Mucosa of rectum (tissue), 2 donors: ENCODE measurements around the gene DLGAP1.

ENCODE experiments used
- H3K27ac ChIP-seq, 2 donors: one replicate each; pipeline ENCODE4 v1.7.0; 2013; ENCODE audit warnings: inconsistent platforms in 2 of 2, low read depth in 2 of 2, low read length in 2 of 2
- H3K27me3 ChIP-seq, 2 donors: one replicate each; pipeline ENCODE4 v1.7.0; 2013; ENCODE audit warnings: low read length in 2 of 2; ENCODE audit not compliant: control insufficient read depth in 2 of 2, insufficient read depth in 2 of 2
- H3K36me3 ChIP-seq, 2 donors: one replicate each; pipeline ENCODE4 v1.7.0; 2013; ENCODE audit warnings: low read length in 2 of 2; ENCODE audit not compliant: control insufficient read depth in 2 of 2, insufficient read depth in 2 of 2
- H3K4me1 ChIP-seq, 2 donors: one replicate each; pipeline ENCODE4 v1.7.0; 2013; ENCODE audit warnings: low read length in 2 of 2, mild to moderate bottlenecking in 1 of 2; ENCODE audit not compliant: control insufficient read depth in 2 of 2, insufficient read depth in 2 of 2
- H3K4me3 ChIP-seq, 2 donors: one replicate each; pipeline ENCODE4 v1.7.0; 2013; ENCODE audit warnings: low read length in 2 of 2
- H3K9ac ChIP-seq, 2 donors: one replicate each; pipeline ENCODE4 v1.7.0; 2013; ENCODE audit warnings: low read length in 2 of 2, low read depth in 1 of 2, mild to moderate bottlenecking in 1 of 2
- H3K9me3 ChIP-seq, 2 donors: one replicate each; pipeline ENCODE4 v1.7.0; 2013; ENCODE audit warnings: low read length in 2 of 2; ENCODE audit not compliant: control insufficient read depth in 2 of 2
- donor health status: healthy.
- donor health status: Normal muscosa, but diverticular disease.

Gene DLGAP1

GRCh38 chr18:3566851-3567250, 888.3 kb downstream of the DLGAP1 start:
- Histone ChIP-seq H3K4me3 (no peak overlapping the region), H3K27me3 (no peaks in the 10 kb centered on the region), H3K27ac (no peak overlapping the region), H3K4me1 (no peaks in the 10 kb centered on the region), H3K9me3 (no peaks in the 10 kb centered on the region), H3K9ac (no peak overlapping the region), H3K36me3 (no peaks in the 10 kb centered on the region)

GRCh38 chr18:3560755-3561154, 894.4 kb downstream of the DLGAP1 start:
- no peaks in the 10 kb centered on the region for H3K36me3 ChIP-seq
- H3K4me3 ChIP-seq: no peak overlapping the region
- no peaks in the 10 kb centered on the region for H3K9me3 ChIP-seq
- H3K27me3 ChIP-seq: no peaks in the 10 kb centered on the region
- H3K27ac ChIP-seq: no peak overlapping the region
- no peak overlapping the region for H3K9ac ChIP-seq
- H3K4me1 ChIP-seq: no peaks in the 10 kb centered on the region

- Histone ChIP-seq H3K27me3 (no peaks in the 10 kb centered on the region), H3K36me3 (no peaks in the 10 kb centered on the region), H3K9ac (no peak overlapping the region), H3K9me3 (no peaks in the 10 kb centered on the region), H3K4me3 (no peak overlapping the region), H3K27ac (no peak overlapping the region), H3K4me1 (peaks cover 0 to 2% of the 10 kb centered on the region in 2 donors)
These were observed 900.2 kb downstream of the DLGAP1 start for GRCh38 chr18:3554811-3555427.

- no peak overlapping the region for H3K4me3 ChIP-seq
- H3K27ac ChIP-seq: no peak overlapping the region
- H3K9ac ChIP-seq: no peak overlapping the region
- H3K27me3 ChIP-seq: no peaks in the 10 kb centered on the region
- H3K9me3 ChIP-seq: no peaks in the 10 kb centered on the region
- peaks cover 0 to 2% of the 10 kb centered on the region in 2 donors for H3K4me1 ChIP-seq
- no peaks in the 10 kb centered on the region for H3K36me3 ChIP-seq
These were observed 901.0 kb downstream of the DLGAP1 start for GRCh38 chr18:3554091-3554601.

- no peaks in the 10 kb centered on the region for H3K36me3 ChIP-seq
- no peak overlapping the region for H3K4me3 ChIP-seq
- no peaks in the 10 kb centered on the region for H3K9me3 ChIP-seq
- H3K4me1 ChIP-seq: peaks cover 0 to 2% of the 10 kb centered on the region in 2 donors
- no peaks in the 10 kb centered on the region for H3K27me3 ChIP-seq
- no peak overlapping the region for H3K9ac ChIP-seq
- no peak overlapping the region for H3K27ac ChIP-seq
These were observed 902.8 kb downstream of the DLGAP1 start for GRCh38 chr18:3552305-3552704.

GRCh38 chr18:3547891-3548615, 907.1 kb downstream of the DLGAP1 start:
- no peaks in the 10 kb centered on the region for H3K9me3 ChIP-seq

GRCh38 chr18:3546106-3546505, 909.0 kb downstream of the DLGAP1 start:
- Histone ChIP-seq H3K27ac (no peak overlapping the region), H3K4me1 (peaks cover 10 to 11% of the 10 kb centered on the region in 2 donors), H3K27me3 (no peaks in the 10 kb centered on the region), H3K36me3 (no peaks in the 10 kb centered on the region), H3K4me3 (no peak overlapping the region), H3K9ac (no peak overlapping the region), H3K9me3 (no peaks in the 10 kb centered on the region)

More at GRCh38 chr18:3547891-3548615, 907.1 kb downstream of the DLGAP1 start:
- no peak overlapping the region for H3K9ac ChIP-seq
- H3K4me1 ChIP-seq: no peaks in the 10 kb centered on the region
- H3K27me3 ChIP-seq: no peaks in the 10 kb centered on the region
- no peaks in the 10 kb centered on the region for H3K36me3 ChIP-seq
- no peak overlapping the region for H3K4me3 ChIP-seq
- no peak overlapping the region for H3K27ac ChIP-seq

GRCh38 chr18:3544537-3544936, 910.6 kb downstream of the DLGAP1 start:
- Histone ChIP-seq H3K9me3 (no peaks in the 10 kb centered on the region), H3K9ac (no peak overlapping the region), H3K4me1 (peaks cover 11 to 14% of the 10 kb centered on the region in 2 donors), H3K36me3 (no peaks in the 10 kb centered on the region), H3K4me3 (no peak overlapping the region), H3K27ac (no peak overlapping the region), H3K27me3 (no peaks in the 10 kb centered on the region)

GRCh38 chr18:3541549-3542386, 913.3 kb downstream of the DLGAP1 start:
- H3K27ac ChIP-seq: peak overlapping the region; percentile 74 to 80

More at GRCh38 chr18:3541549-3542386, 913.3 kb downstream of the DLGAP1 start:
- Histone ChIP-seq H3K9ac (peak overlapping the region in 1 of 2 donors; percentile 28), H3K4me3 (peak overlapping the region; percentile 1 to 24), H3K36me3 (no peaks in the 10 kb centered on the region), H3K27me3 (no peaks in the 10 kb centered on the region), H3K4me1 (peaks cover 14% of the 10 kb centered on the region in 2 donors), H3K9me3 (no peaks in the 10 kb centered on the region)
